OCI-LY3 (cell line): ENCODE measurements around the gene NKIRAS2.

ENCODE experiments used
- CTCF ChIP-seq: fragments of 200-600, 300-600 bp; sonication (generic); IDR thresholded peaks from 2 replicates; pipeline ENCODE4 v1.5.1; 2014; ENCODE audit warnings: antibody characterized with exemption, low read length, low read depth
- EZH2phosphoT487 ChIP-seq: fragments of 200-600 bp; shearing (Covaris generic); IDR thresholded peaks from 2 replicates; pipeline ENCODE4 v1.6.1; 2018; ENCODE audit warnings: antibody characterized with exemption, mixed run types, low read depth

GRCh38 chr17:41972571-41973407 lies 47.1 kb upstream of the NKIRAS2 start:
- TF ChIP-seq CTCF (no peak), EZH2phosphoT487 (no peak)
